ENCODE results near the gene HTRA2. TPM values are rescaled to one million over a fixed set of nuclear protein-coding genes. Genes with fewer than 3 reads are reported as not detected.
A peak's percentile ranks its signal among the peaks of the same experiment; 100 is the strongest.
"Not testable (repeated sequence)": the region's sequence is repeated elsewhere in the genome, so short reads cannot be mapped to it uniquely, and the experiment has no call there.

Gene HTRA2
- total RNA-seq, 4 donors from 2014 or later = 24.2 to 38.5 (median 29.4) TPM

GRCh38 chr2:74482801-74483674, 46.7 kb upstream of the HTRA2 start, which contains the start of the genes CCDC142 and TTC31:
TSS of gene CCDC142 (minus strand) at chr2:74482998. CDS start at chr2:74482837, 161 bp downstream.
TSS of gene TTC31 (plus strand) at chr2:74483081. CDS start at chr2:74483096, 15 bp downstream.
- in situ Hi-C loops (cut with MboI; ENCODE audit: low sequenced_read_pairs in 4 of 4) (loop anchor here in 2 of 4 donors (5.0 to 10.0 kb wide), 2 partner anchors 49 to 102 kb away; no protein-coding TSS in a partner anchor), intact Hi-C loops (cut with DNase I; ENCODE audit: low total_unique reads) (loop anchor here (1.0 to 2.0 kb wide), 7 partner anchors 10 to 746 kb away; partner anchors contain the start of genes AUP1, HTRA2, INO80B and PCGF1)
- peak within 1 kb of the TSS; percentile 83 to 94 (median 88) for H3K27ac ChIP-seq
- peaks cover 0 to 33% of the 10 kb centered on the region in 2 donors for H3K36me3 ChIP-seq
- peak within 1 kb of the TSS; percentile 82 to 97 (median 87) for H3K4me3 ChIP-seq
- H3K9me3 ChIP-seq = no peaks in the 10 kb centered on the region
- no peaks in the 10 kb centered on the region for H3K27me3 ChIP-seq
- ATAC-seq (peak; percentile 99 to 100), DNase-seq (peak; percentile 96 to 97)
- TF ChIP-seq POLR2A (IDR thresholded peaks at IDR 0.05) = peak; percentile 25 to 45
- TF ChIP-seq, protein P1, sequence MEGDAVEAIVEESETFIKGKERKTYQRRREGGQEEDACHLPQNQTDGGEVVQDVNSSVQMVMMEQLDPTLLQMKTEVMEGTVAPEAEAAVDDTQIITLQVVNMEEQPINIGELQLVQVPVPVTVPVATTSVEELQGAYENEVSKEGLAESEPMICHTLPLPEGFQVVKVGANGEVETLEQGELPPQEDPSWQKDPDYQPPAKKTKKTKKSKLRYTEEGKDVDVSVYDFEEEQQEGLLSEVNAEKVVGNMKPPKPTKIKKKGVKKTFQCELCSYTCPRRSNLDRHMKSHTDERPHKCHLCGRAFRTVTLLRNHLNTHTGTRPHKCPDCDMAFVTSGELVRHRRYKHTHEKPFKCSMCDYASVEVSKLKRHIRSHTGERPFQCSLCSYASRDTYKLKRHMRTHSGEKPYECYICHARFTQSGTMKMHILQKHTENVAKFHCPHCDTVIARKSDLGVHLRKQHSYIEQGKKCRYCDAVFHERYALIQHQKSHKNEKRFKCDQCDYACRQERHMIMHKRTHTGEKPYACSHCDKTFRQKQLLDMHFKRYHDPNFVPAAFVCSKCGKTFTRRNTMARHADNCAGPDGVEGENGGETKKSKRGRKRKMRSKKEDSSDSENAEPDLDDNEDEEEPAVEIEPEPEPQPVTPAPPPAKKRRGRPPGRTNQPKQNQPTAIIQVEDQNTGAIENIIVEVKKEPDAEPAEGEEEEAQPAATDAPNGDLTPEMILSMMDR (IDR thresholded peaks at IDR 0.05 in 4 of 5, conservative IDR thresholded peaks at IDR 0.05 in 1 of 5) = peak; percentile 74 to 90 (median 85)
- H3K4me1 ChIP-seq = peaks cover 24 to 25% of the 10 kb centered on the region in 2 donors

DNA sequence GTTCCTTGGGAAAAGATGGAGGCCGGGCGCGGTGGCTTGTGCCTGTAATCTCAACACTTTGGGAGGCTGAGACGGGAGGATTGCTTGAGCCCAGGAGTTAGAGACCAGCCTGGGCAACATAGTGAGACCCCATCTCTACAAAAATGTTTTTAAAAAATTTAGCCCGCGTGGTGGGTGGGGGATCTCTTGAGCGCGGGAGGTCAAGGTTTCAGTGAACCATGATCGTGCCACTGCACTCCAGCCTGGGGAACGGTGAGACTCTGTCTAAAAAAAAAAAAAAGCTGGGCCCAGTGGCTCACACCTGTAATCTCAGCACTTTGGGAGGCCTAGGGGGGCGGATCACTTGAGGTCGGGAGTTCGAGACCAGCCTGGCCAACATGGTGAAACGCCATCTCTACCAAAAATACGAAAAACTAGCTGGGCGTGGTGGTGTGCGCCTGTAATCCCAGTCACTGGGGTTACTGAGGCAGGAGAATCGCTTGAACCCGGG, 46.0 kb upstream of the HTRA2 start:
- H3K9me3 ChIP-seq, DNase-seq, H3K27me3 ChIP-seq, ATAC-seq: not testable (repeated sequence)
- peak overlapping the region; percentile 82 to 97 (median 87) for H3K4me3 ChIP-seq
- H3K4me1 ChIP-seq = peaks cover 24 to 25% of the 10 kb centered on the region in 2 donors
- peaks cover 0 to 33% of the 10 kb centered on the region in 2 donors for H3K36me3 ChIP-seq
- peak overlapping the region; percentile 83 to 94 (median 88) for H3K27ac ChIP-seq
- in situ Hi-C loops (cut with MboI; ENCODE audit: low sequenced_read_pairs in 4 of 4) (loop anchor here in 2 of 4 donors (5.0 to 10.0 kb wide), 2 partner anchors 49 to 101 kb away; no protein-coding TSS in a partner anchor), intact Hi-C loops (cut with DNase I; ENCODE audit: low total_unique reads) (loop anchor here (1.0 to 2.0 kb wide), 5 partner anchors 24 to 747 kb away; partner anchors contain the start of genes INO80B, PCGF1, SEMA4F and TPRKB)

- H3K27ac ChIP-seq = no peak overlapping the region
- DNase-seq = no peak
Measured at GRCh38 chr2:74486141-74486540, 43.6 kb upstream of the HTRA2 start.

DNA sequence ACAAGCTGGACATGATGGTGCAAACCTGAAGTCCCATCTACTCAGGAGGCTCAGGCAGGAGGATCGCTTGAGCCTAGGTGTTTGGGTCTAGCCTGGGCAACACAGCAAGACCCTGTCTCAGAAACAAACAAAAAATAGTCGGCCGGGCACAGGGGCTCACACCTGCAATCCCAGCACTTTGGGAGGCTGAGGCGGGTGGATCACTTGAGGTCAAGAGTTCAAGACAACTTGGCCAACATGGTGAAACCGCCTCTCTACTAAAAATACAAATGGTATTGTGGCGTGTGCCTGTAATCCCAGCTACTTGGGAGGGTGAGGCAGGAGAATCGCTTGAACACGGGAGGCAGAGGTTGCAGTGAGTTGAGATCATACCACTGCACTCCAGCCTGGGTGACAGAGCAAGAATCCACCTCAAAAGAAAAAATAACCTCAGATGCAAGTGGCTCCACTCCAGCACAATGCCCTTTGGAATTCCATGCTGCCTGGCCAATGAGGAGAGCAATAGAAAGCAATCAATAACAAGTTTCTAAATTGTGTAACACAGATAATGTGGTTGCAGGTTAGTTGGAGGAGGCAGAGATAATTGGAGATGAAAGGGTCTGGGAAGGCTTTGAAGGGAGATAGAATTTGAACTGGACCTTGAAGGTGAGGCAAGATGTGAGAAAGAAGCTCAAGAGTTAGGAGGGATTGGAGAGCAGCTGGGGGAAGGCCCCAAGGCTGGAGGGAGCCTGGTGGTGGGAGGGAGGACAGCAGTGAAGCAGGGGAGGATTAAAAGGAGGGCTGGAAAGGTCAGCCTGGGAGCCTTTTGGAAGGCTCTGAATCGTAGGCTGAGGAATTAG, 40.9 kb upstream of the HTRA2 start:
- DNase-seq (no peak), ATAC-seq (no peak)
- H3K27me3 ChIP-seq = no peaks in the 10 kb centered on the region
- H3K4me1 ChIP-seq = peaks cover 2 to 3% of the 10 kb centered on the region in 2 donors
- no peaks in the 10 kb centered on the region for H3K9me3 ChIP-seq
- in situ Hi-C loops (cut with MboI; ENCODE audit: low sequenced_read_pairs in 4 of 4) (loop anchor here in 3 of 4 donors (5.0 to 10.0 kb wide), 2 partner anchors 93 to 96 kb away; no protein-coding TSS in a partner anchor), intact Hi-C loops (cut with DNase I; ENCODE audit: low total_unique reads) (no loop called here)
- no peak overlapping the region for H3K4me3 ChIP-seq
- H3K27ac ChIP-seq = no peak overlapping the region
- H3K36me3 ChIP-seq = peaks cover 0 to 54% of the 10 kb centered on the region in 2 donors
- TF ChIP-seq POLR2A (IDR thresholded peaks at IDR 0.05) = no peak
- TF ChIP-seq, protein P1 (IDR thresholded peaks at IDR 0.05 in 4 of 5, conservative IDR thresholded peaks at IDR 0.05 in 1 of 5) = no peak

More at GRCh38 chr2:74486141-74486540, 43.6 kb upstream of the HTRA2 start:
- in situ Hi-C loops (cut with MboI; ENCODE audit: low sequenced_read_pairs in 4 of 4) (loop anchor here in 3 of 4 donors (5.0 to 10.0 kb wide), 2 partner anchors 96 to 99 kb away; no protein-coding TSS in a partner anchor), intact Hi-C loops (cut with DNase I; ENCODE audit: low total_unique reads) (no loop called here)
- Histone ChIP-seq H3K4me1 (peaks cover 17 to 18% of the 10 kb centered on the region in 2 donors), H3K27me3 (no peaks in the 10 kb centered on the region), H3K36me3 (peaks cover 0 to 28% of the 10 kb centered on the region in 2 donors), H3K4me3 (no peak overlapping the region), H3K9me3 (no peaks in the 10 kb centered on the region)
- no peak for ATAC-seq
- TF ChIP-seq, protein P1 (IDR thresholded peaks at IDR 0.05 in 4 of 5, conservative IDR thresholded peaks at IDR 0.05 in 1 of 5) = no peak
- TF ChIP-seq POLR2A (IDR thresholded peaks at IDR 0.05) = no peak
